HG03460 (cell line): ENCODE data around the gene ACOT2.
A peak's percentile ranks its signal among the peaks of the same experiment; 100 is the strongest.
"Not testable (repeated sequence)": the region's sequence is repeated elsewhere in the genome, so short reads cannot be mapped to it uniquely, and the experiment has no call there.

Source experiments
- ATAC-seq: cut with Tn5 transposase; IDR thresholded peaks from one replicate; pipeline ENCODE4 v1.9.1; 2021; ENCODE audit not compliant: unreplicated experiment

Gene ACOT2

GRCh38 chr14:73567951-73568885 is 795 bp upstream of the ACOT2 start:
- no peak for ATAC-seq

- not testable (repeated sequence) for ATAC-seq
Measured at GRCh38 chr14:73568886-73569184, 178 bp upstream of the ACOT2 start.

- ATAC-seq, result not testable (repeated sequence)
Measured at GRCh38 chr14:73570913-73571312, 1.9 kb downstream of the ACOT2 start.

DNA sequence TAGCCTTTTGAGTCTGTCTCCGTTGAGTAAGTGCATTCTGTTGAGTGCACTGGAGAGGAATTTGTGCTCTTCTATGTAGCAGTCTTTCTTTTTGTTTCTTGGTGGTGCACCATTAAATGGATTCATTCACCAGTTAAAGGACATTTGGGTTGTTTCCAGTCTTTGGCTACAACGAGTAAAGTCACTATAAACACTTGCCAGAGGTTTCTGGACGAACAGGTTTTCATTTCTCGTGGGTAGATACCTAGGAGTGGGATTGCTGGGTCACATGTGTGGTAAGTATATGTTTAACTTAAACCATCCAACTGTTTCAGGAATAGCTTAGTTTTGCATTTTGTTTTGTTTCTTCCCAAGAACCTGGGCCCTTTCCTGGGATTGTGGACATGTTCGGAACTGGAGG is 4.0 kb downstream of the ACOT2 start:
- not testable (repeated sequence) for ATAC-seq

DNA sequence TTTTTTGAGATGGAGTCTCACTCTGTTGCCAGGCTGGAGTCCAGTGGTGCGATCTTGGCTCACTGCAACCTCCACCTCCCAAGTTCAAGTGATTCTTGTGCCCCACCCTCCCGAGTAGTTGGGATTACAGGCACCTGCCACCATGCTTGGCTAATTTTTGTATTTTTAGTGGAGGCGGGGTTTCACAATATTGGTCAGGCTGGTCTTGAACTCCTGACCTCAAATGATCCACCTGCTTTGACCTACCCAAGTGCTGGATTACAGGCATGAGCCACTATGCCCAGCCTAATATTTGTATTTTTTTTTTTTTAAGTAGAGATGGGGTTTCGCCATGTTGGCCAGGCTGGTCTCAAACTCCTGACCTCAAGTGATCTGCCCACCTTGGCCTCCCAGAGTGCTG is 4.7 kb downstream of the ACOT2 start:
- not testable (repeated sequence) for ATAC-seq

DNA sequence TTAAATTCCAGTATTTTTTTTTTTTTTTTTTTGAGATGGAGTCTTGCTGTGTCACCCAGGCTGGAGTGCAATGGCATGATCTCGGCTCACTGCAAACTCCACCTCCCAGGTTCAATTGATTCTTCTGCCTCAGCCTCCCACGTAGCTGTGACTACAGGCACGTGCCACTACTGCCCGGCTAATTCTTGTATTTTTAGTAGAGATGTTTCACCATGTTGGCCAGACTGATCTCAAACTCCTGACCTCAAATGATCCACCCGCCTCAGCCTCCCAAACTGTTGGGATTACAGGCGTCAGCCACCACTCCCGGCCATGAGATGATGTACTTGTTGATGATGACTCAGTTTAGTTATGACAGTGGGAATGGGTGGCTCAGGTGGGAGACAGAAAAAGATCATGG is 5.2 kb downstream of the ACOT2 start:
- not testable (repeated sequence) for ATAC-seq

- ATAC-seq, result no peak
Measured at GRCh38 chr14:73576391-73576790, 7.4 kb downstream of the ACOT2 start.

GRCh38 chr14:73577214-73577613 is 8.2 kb downstream of the ACOT2 start:
- ATAC-seq, result not testable (repeated sequence)

- not testable (repeated sequence) for ATAC-seq
Measured at GRCh38 chr14:73582102-73582979, 13.3 kb downstream of the ACOT2 start.

DNA sequence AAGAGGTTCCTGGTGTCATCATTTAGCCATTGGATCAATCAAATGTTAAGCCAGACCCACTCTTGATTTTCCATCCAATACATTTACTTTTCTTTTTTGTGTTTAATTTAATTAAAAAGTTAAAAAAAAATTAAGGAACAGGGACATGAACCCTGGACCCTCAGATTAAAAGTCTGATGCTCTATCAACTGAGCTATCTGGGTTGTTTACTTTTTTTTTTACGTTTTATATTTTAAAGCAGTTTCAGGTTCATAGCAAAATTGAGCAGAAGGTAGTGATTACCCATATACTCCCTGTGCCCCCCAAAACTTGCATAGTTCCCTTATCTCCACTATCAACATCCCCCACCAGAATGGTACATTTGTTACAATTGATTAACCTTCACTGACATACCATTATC is 19.7 kb downstream of the ACOT2 start:
- ATAC-seq, result no peak

DNA sequence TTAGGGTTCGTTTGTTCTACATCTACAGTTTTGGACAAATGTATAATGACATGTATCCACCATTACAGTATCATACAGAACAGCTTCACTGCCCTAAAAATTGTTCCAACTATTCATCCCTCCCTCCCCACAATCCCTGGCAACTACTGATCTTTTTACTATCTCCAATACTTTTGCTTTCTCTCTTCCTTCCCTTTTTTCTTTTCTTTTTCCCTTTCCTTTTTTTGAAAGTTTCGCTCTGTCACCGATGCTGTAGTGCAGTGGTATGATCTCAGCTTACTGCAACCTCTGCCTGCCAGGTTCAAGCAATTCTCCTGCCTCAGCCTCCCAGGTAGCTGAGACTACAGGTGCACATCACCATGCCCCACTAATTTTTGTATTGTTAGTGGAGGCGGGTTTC is 20.1 kb downstream of the ACOT2 start:
- ATAC-seq, result no peak

GRCh38 chr14:73590673-73591004 is 21.6 kb downstream of the ACOT2 start:
- ATAC-seq, result not testable (repeated sequence)

DNA sequence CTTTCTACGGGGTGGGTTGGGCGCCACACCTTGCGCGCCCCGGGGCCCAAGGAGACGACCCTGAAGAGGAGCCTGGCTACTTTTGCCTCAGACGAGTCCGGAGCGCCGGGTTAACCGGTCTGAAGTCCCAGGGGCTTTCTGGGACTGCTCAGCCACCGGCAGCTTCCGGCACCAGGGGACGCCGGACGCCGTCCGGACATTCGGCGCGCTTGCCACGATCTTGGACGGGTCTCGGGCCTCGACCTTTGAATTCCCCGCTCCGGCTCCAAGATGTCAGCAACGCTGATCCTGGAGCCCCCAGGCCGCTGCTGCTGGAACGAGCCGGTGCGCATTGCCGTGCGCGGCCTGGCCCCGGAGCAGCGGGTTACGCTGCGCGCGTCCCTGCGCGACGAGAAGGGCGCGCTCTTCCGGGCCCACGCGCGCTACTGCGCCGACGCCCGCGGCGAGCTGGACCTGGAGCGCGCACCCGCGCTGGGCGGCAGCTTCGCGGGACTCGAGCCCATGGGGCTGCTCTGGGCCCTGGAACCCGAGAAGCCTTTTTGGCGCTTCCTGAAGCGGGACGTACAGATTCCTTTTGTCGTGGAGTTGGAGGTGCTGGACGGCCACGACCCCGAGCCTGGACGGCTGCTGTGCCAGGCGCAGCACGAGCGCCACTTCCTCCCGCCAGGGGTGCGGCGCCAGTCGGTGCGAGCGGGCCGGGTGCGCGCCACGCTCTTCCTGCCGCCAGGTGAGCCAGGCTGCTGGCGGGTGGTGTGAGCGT is 22.9 kb downstream of the ACOT2 start, which contains the start of gene ACOT4:
Gene ACOT4 (plus strand): TSS at position 184 of the 760 bp plus-strand sequence. CDS start 87 bp downstream, at position 271.
- ATAC-seq, result peak; percentile 61

DNA sequence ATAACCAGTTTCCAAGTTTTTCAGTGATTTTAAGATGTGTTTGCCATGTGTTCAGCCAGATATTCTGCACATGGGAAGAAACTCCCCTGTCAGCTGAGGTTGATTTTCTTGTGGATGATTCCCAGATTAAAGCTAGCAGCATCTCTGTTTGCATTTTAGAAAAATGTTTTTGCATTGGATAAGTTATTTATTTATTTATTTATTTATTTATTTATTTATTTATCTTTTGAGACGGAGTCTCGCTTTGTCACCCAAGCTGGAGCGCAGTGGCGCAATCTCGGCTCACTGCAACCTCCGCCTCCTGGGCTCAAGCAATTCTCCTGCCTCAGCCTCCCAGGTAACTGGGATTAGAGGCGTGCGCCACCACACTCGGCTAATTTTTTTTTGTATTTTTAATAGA is 25.5 kb downstream of the ACOT2 start:
- no peak for ATAC-seq

DNA sequence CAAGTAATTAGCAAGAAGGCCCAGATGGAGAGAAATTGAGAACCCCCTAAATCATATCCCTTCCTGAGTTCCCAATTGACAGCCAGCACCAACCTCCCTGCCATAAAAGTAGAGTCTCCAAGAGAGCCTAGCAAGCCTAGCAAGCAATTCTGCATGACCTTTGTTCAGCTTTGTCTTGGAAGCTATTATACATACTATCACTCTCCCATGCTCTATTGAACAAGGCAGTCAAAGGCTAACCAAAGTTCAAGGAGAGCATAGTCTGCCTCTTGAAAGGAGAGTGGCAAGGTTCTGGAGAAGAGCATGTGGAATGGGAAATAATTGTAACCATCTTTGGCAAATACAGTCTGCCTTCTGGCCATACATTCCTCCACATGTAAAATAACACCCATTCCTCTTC is 30.5 kb downstream of the ACOT2 start:
- ATAC-seq, result no peak

GRCh38 chr14:73602994-73603393 is 34.0 kb downstream of the ACOT2 start:
- ATAC-seq, result no peak

DNA sequence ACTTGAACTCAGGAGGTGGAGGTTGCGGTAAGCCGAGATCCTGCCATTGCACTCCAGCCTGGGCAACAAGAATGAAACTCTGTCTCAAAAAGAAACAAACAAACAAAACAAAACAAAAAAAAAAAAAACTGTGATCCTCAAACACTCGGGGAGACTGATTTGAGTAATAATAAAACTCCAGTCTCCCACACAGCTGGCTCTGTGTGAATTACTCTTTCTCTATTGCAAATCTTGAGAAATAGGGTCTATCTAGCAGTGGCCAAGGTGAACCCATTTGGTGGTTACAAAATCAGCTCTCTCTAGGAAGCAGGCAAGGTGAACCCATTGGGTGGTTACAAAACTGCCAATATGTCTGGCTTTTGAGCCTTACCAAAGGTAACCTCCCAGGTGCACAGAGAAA is 37.3 kb downstream of the ACOT2 start:
- ATAC-seq, result no peak

- ATAC-seq, result no peak
Measured at GRCh38 chr14:73607241-73607640, 38.2 kb downstream of the ACOT2 start.

DNA sequence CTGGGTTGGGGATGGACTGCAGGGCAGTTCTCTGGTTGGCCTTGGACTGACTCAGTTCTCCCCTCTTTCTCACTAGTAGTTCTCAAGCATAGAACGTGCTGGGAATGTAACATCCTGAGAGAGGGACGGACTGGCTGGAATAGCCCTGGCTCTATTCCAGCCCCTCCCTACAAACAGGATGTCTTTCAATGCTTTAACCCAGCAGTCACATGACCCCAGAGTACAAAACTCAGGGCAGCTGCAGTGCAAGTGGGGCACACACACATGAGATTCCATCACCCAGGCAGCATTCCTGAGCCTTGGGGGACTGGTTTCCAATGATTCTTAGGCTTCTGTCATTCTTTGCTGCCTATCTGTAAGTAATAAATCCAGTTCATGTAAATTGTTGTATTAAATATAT is 41.7 kb downstream of the ACOT2 start:
- no peak for ATAC-seq

DNA sequence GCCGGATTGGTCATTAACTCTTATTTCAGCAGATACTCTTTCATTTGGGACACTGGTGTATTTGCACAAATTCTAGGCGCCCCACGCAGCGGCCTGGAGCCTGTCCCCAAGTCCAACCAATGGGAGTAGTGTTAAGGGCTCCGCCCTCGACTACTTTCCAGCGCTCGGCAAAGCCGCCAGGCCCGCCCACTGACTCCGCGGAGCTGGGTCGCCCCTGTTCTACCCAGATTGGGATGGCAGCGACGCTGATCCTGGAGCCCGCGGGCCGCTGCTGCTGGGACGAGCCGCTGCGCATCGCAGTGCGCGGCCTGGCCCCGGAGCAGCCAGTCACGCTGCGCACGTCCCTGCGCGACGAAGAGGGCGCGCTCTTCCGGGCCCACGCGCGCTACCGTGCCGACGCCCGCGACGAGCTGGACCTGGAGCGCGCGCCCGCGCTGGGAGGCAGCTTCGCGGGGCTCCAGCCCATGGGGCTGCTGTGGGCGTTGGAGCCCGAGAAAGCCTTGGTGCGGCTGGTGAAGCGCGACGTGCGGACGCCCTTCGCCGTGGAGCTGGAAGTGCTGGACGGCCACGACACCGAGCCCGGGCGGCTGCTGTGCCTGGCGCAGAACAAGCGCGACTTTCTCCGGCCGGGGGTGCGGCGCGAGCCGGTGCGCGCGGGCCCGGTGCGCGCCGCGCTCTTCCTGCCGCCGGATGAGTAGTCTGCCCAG is 43.5 kb downstream of the ACOT2 start, which contains the start of gene ACOT6:
Gene ACOT6 (plus strand): TSS at position 179 of the 707 bp plus-strand sequence. CDS start 55 bp downstream, at position 234.
- ATAC-seq, result peak; percentile 67

DNA sequence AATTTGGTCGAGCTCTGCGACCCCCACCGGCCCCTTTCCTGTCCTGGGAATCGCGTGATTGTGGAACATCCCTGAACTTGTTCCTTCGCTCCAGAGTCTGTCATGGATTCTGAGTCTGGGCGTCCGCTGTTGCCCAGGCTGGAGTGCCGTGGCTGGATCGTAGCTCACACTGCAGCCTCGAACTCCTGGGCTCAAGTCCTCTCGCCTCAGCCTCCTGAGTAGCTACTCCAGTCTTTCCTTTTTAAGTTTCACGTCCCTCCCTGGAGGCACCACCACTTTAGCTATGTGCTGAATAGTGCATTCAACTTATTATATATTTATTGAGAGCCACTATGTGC is 44.0 kb downstream of the ACOT2 start:
- ATAC-seq, result peak; percentile 17
